T-helper 2 cell treated with Interferon-gamma antibody and Interleukin-4, amounts not matched to agents 5 μg/mL and 100 μg/mL, for 36 hours (primary cell): ENCODE data around the gene SEMA3C.

ENCODE experiments used
- DNase-seq: peaks from one replicate; pipeline ENCODE4 v3.0.0; 2021; ENCODE audit warnings: low spot score
- H3K27ac Mint-ChIP-seq: one replicate; pipeline ENCODE4 v1.8.0; 2021; ENCODE audit warnings: mild to moderate bottlenecking, mixed read lengths
- H3K27me3 Mint-ChIP-seq: one replicate; pipeline ENCODE4 v1.8.0; 2021; ENCODE audit warnings: low read depth, mixed read lengths
- H3K36me3 Mint-ChIP-seq: one replicate; pipeline ENCODE4 v1.8.0; 2021; ENCODE audit warnings: low read depth, mixed read lengths
- H3K4me1 Mint-ChIP-seq: one replicate; pipeline ENCODE4 v1.8.0; 2021; ENCODE audit warnings: low read depth, mixed read lengths
- H3K4me3 Mint-ChIP-seq: one replicate; pipeline ENCODE4 v1.8.0; 2022; ENCODE audit warnings: mild to moderate bottlenecking, moderate library complexity, mixed read lengths
- H3K9me3 Mint-ChIP-seq: one replicate; pipeline ENCODE4 v1.8.0; 2021; ENCODE audit warnings: mixed read lengths

SEMA3C gene

DNA sequence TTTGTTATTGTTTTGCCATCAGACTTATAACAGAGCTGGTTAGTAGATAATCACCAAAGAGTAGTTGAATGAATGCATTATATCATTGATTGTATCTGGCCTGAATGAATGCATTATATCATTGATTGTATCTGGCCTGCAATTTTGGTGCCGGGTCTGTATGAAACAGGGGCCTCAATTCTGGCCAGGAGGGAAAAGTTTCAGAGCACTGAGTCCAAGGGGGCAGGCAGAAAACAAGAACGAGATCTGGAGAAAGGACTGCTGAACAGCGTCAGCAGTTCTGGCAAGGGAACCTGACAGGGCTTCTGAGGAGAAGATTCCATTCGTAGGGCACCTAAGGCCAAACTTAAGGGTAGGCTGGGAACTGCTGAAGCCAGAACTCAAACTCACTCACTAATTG lies 128.0 kb downstream of the SEMA3C start:
- no peak for DNase-seq
- Mint-ChIP-seq H3K4me3 (no peak overlapping the region), H3K4me1 (no peaks in the 10 kb centered on the region), H3K9me3 (no peaks in the 10 kb centered on the region), H3K27ac (no peak overlapping the region), H3K36me3 (no peaks in the 10 kb centered on the region), H3K27me3 (no peaks in the 10 kb centered on the region)

DNA sequence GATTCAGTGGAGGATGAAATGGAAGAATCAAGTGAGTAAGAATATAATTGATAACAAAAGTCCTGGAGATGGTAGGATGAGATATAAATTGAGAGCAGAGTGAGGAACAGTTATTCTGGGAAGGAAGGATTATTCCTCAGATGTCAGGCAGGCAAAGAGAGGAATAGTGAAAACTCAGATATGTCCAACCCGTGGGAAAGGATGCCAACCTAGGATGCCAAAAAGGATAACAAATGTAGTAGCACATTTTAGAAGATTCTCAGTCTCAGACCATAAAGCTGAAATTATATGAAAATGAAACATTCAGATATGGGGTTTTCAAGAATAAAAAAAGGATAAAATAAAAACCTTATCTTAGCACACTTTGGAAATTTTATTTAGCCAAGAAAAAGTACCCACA lies 131.1 kb downstream of the SEMA3C start:
- Mint-ChIP-seq H3K4me3 (no peak overlapping the region), H3K27ac (no peak overlapping the region), H3K27me3 (no peaks in the 10 kb centered on the region), H3K4me1 (no peaks in the 10 kb centered on the region), H3K36me3 (no peaks in the 10 kb centered on the region), H3K9me3 (no peaks in the 10 kb centered on the region)
- DNase-seq = no peak

DNA sequence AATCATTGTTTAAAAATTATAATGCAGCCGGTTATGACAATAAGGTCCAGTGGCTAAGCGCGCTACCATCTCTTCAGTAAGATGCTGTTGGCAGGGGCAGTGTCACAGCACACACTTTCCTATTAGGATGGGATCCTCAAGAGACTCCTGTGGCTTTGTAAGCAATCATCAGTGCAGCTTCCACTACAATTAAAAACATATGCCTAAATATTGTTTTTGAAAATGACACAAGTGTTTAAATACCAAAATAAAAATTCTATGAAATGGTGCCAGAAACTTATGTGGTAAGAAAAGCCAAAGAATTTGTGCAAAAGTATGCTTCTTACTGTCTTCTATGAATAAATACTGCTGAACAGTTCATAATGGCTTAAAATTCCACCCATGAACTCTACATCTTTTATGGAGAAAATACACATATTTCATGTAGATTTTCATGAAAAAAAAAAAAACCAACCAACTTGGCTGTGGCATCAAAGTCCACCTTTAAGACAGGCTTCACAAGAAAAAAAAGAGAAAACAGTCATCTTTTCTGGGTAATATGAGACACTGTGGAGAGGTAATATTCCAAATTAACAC lies 132.8 kb downstream of the SEMA3C start:
- Mint-ChIP-seq H3K9me3 (no peaks in the 10 kb centered on the region), H3K4me1 (no peaks in the 10 kb centered on the region), H3K27me3 (no peaks in the 10 kb centered on the region), H3K27ac (no peak overlapping the region), H3K4me3 (no peak overlapping the region), H3K36me3 (no peaks in the 10 kb centered on the region)
- no peak for DNase-seq

DNA sequence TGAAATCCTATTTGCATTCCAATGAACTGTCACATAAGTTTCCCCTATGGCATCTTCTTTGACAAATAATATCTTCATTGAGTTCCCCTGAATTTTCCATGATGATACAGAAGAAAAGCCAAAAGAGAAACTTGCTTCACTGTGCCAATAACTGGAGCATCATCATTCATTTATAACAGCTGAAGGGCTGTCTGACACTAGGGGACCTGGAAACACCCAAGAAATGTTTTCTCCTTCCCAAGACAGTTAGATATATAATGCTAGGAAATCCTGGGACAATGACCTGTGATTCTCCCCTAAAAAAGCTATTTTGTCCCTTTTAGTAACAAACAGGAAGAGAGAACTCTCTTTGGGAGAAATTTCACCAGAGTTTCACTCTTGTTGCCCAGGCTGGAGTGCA lies 133.6 kb downstream of the SEMA3C start:
- no peak for DNase-seq
- no peaks in the 10 kb centered on the region for H3K36me3 Mint-ChIP-seq
- H3K4me1 Mint-ChIP-seq = no peaks in the 10 kb centered on the region
- no peak overlapping the region for H3K4me3 Mint-ChIP-seq
- H3K27ac Mint-ChIP-seq = no peak overlapping the region
- H3K9me3 Mint-ChIP-seq = no peaks in the 10 kb centered on the region
- H3K27me3 Mint-ChIP-seq = no peaks in the 10 kb centered on the region

DNA sequence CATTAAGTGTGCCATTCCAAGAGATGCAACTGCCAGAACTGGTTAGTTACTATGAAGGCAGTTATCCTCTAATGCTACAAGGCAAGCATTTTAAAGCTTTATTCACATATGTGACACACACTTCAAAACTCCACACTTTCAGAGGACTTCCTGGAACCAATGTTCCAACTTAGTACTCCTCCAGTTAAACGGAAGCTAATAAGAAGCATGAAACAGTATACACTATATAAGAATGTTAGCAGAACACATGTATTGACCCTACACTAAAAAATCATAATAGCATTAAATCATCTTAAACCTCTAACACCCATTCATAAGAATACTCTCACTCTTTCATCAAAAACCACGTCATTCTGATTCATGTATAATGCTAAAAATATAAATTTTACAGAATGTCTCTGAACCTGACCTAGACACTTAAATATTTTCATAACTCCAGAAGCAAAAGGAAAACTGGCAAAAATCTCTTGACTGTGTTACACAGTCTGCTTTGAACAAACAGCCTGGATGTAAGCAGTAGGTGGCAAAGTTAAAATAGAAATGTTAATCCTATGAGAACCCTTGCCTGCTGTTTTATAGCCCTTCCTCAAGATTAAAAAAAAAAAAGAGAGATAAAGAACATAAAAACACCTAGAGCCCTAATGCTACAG lies 135.0 kb downstream of the SEMA3C start:
- DNase-seq = no peak
- no peak overlapping the region for H3K27ac Mint-ChIP-seq

DNA sequence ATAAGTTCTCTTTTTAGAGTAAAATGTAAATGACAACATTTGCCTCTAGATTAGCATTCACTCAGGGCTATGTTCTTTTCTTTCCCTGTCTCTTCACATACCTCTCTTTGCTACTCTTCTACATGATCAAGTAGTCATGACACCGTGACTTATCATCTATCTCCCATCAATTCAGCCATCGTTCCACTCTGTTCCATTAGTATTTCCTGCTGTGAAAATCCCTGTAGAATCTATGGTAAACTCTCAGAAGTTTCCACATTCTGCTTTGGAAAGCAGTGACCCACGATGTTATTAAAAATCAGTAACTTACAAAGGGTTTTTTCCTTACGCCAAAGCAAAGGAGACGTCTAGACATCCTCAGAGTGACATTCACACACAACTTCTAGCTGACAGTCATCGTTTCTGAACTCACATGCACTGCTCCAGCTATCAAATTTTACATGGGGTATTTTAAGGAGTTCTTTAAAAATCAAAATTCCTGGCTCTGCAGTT lies 135.6 kb downstream of the SEMA3C start:
- no peaks in the 10 kb centered on the region for H3K36me3 Mint-ChIP-seq
- H3K27me3 Mint-ChIP-seq = no peaks in the 10 kb centered on the region
- no peaks in the 10 kb centered on the region for H3K4me1 Mint-ChIP-seq
- no peak overlapping the region for H3K27ac Mint-ChIP-seq
- H3K9me3 Mint-ChIP-seq = no peaks in the 10 kb centered on the region
- no peak overlapping the region for H3K4me3 Mint-ChIP-seq
- DNase-seq = no peak

More for the DNA sequence above, 135.0 kb downstream of the SEMA3C start:
- Mint-ChIP-seq H3K27me3 (no peaks in the 10 kb centered on the region), H3K4me1 (no peaks in the 10 kb centered on the region), H3K9me3 (no peaks in the 10 kb centered on the region), H3K4me3 (no peak overlapping the region), H3K36me3 (no peaks in the 10 kb centered on the region)

DNA sequence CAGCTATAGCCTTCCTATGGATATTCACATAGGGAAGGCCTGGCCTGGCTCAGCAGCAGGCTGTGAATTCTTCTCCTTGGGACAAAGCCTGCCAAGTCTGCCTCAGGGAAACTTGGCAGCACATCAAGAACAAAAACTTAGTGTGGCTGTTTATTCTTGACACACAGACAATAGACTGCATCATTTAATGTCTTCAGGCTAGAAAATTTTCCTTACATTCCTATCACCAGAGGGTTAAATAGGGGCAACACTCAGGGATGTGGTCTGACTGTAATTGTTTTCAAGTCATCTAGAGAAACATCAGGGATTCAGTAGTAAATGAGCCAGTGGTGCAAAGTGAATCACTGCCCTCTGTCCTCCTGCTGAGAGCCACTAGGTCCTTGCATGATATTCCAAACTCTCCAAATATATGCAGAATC lies 137.3 kb downstream of the SEMA3C start:
- Mint-ChIP-seq H3K27me3 (no peaks in the 10 kb centered on the region), H3K36me3 (no peaks in the 10 kb centered on the region), H3K9me3 (no peaks in the 10 kb centered on the region), H3K4me3 (no peak overlapping the region), H3K27ac (no peak overlapping the region), H3K4me1 (no peaks in the 10 kb centered on the region)
- DNase-seq = no peak

DNA sequence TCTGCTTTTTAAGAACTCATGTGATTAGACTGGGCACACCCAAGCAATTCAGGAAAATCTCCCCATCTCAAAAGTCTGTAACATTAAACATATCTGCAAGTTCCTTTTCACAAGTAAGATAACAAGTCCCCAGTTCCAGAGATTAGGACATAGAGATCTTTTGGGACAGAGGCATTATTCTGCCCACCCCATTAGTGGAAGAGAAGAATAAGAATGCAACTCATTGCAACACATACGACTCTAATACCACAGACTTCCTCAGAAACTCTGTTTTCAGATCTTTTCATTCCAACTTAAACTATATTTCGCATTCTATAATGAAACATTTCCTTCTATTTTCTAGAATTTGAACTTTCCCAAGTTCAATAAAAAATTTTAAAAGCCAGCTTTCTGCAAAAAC lies 137.7 kb downstream of the SEMA3C start:
- DNase-seq = no peak
- Mint-ChIP-seq H3K9me3 (no peaks in the 10 kb centered on the region), H3K4me3 (no peak overlapping the region), H3K27me3 (no peaks in the 10 kb centered on the region), H3K36me3 (no peaks in the 10 kb centered on the region), H3K27ac (no peak overlapping the region), H3K4me1 (no peaks in the 10 kb centered on the region)

DNA sequence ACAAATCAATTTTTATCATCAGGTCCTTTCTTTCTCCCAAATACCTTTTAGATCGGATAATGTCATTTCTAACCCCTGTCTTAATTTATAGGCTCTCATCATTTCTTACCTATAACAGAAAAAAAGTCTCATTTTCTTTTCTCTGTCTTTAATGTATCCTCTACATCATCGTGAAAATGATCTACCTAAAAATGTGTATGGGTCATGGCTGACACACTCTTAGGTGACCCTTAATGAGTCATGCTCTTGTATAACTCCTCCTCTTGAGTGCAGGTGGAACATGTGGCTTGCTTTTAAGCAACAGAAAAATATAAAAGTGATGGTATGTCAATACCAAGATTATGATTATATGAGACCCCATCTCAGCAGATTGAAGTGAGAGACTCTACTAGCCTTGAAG lies 139.4 kb downstream of the SEMA3C start:
- no peak overlapping the region for H3K27ac Mint-ChIP-seq

DNA sequence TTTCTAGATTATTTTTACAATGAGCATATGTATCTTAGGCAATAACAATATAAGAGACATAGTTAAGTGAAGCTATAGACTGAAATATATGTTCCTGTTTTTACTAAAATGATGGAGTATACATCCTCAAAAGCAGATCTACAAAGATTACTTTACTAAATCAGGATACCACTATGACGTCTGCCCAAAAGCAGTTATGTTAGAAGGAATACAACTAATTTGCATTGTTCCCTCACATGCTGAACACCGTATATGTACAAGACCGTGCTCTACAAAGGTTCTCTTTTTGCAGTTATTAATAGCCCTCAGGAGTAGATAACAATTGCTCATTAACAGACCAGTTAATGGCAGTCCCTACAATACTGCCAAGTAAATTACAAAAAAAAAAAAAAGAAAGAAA lies 143.0 kb downstream of the SEMA3C start:
- H3K27me3 Mint-ChIP-seq = no peaks in the 10 kb centered on the region
- no peak overlapping the region for H3K27ac Mint-ChIP-seq

More for the DNA sequence above, 139.4 kb downstream of the SEMA3C start:
- DNase-seq = no peak
- Mint-ChIP-seq H3K36me3 (no peaks in the 10 kb centered on the region), H3K4me1 (no peaks in the 10 kb centered on the region), H3K4me3 (no peak overlapping the region), H3K27me3 (no peaks in the 10 kb centered on the region), H3K9me3 (no peaks in the 10 kb centered on the region)

DNA sequence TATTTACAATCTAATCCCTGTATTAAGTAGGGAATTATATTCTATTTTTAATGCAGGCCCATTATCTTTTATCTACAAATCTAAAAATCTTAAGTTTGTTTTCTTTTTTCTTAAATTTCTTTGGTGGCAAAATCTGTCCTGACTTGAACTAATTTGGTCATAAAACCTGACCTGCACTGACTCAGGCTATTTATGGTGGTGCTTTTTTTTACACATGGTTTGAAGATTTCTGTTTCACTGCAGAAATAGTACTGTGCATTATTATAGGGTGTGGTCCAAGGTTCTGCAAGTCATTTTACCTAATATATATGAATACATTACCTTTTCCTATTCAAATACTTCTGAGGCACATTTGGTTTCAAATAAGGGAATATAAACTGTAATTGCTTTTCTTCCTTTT lies 143.4 kb downstream of the SEMA3C start:
- no peaks in the 10 kb centered on the region for H3K36me3 Mint-ChIP-seq
- no peak for DNase-seq
- no peaks in the 10 kb centered on the region for H3K4me1 Mint-ChIP-seq
- no peak overlapping the region for H3K27ac Mint-ChIP-seq
- no peaks in the 10 kb centered on the region for H3K27me3 Mint-ChIP-seq
- no peaks in the 10 kb centered on the region for H3K9me3 Mint-ChIP-seq
- H3K4me3 Mint-ChIP-seq = no peak overlapping the region

More for the DNA sequence above, 143.0 kb downstream of the SEMA3C start:
- no peaks in the 10 kb centered on the region for H3K4me1 Mint-ChIP-seq
- DNase-seq = no peak
- H3K36me3 Mint-ChIP-seq = no peaks in the 10 kb centered on the region
- no peaks in the 10 kb centered on the region for H3K9me3 Mint-ChIP-seq
- no peak overlapping the region for H3K4me3 Mint-ChIP-seq

DNA sequence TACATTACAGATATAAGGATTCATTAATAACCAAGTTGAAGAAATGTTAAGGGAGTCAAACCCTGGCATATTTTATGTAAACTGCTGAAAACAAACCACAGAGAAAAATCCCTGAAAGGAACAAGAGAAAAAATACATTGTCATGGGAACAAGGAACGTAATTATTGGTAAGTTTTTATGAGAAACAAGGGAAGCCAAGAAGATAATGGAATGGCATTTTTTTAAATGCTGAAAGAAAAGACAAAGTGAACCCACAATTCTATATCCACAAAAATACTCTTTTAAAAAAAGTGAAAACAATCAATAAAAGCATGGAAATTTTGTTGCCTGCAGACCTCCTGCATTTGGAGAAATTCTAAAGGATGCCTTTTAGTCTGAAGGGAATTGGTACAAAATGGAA lies 144.0 kb downstream of the SEMA3C start:
- DNase-seq = no peak
- no peaks in the 10 kb centered on the region for H3K27me3 Mint-ChIP-seq
- H3K4me3 Mint-ChIP-seq = no peak overlapping the region
- H3K27ac Mint-ChIP-seq = no peak overlapping the region
- H3K4me1 Mint-ChIP-seq = no peaks in the 10 kb centered on the region
- H3K36me3 Mint-ChIP-seq = no peaks in the 10 kb centered on the region
- no peaks in the 10 kb centered on the region for H3K9me3 Mint-ChIP-seq

DNA sequence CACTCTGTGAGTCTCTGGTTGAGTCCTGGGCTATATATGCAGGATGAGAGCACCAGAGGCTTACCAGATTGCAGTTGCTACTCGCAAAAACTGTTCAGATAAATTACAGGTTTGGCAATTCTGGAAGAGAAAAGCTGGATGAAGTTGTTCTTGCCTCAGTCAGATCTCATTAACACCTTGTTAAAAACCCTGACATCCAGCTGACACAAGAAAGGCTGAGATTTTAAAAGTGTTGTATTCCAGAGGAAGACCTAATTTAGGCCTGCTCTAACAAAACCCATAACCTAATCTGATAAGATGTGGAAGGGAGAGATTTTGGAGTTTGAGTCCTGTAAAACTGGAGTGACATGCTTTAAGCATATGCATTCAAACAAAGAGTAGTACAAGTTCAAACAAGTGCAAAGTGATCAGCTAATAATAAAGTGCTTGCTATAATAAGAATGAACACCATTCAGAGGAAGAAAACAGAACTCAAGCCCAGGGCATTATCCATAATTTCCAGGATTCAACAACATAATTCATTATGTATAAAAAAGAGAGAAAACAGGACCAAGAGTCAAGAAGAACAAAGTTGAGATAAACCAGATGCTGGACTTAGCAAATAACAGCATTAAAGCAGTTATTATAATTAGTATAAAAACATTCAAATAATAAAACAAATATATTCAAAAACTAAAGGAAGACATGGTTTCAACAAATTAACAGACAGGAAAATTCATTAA lies 144.9 kb downstream of the SEMA3C start:
- H3K4me1 Mint-ChIP-seq = no peaks in the 10 kb centered on the region
- H3K9me3 Mint-ChIP-seq = no peaks in the 10 kb centered on the region
- no peaks in the 10 kb centered on the region for H3K36me3 Mint-ChIP-seq
- no peak for DNase-seq
- H3K27ac Mint-ChIP-seq = no peak overlapping the region
- no peak overlapping the region for H3K4me3 Mint-ChIP-seq
- H3K27me3 Mint-ChIP-seq = no peaks in the 10 kb centered on the region

DNA sequence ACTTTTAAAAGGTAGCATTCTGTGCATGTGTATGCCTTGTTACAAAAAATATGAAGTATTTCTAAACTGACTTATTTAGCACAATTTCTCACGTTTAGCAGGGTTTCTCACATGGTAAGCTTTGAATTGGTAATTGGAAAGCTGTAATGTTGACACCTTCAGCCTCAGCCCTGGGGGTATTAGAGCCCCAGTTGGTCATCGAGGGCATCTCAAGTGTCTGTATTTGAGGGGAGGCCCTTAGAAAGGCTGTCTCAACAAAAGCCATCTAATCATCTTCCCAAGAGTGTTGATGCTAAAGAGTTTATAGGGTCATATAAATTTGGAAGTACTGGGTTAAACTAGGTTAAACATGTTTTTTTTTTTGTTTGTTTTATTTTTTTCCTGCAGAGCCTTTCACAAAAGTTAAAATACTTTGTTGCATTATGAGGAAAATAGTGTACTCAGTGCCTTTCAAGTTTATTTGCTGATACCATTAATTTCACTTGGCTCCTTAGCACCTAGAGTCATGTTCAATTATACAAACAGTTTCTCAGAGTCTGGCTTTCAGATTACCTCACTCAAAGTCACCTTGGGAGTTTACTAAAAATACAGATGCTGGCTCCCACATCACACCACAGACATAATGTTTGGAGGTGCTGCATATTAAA lies 146.4 kb downstream of the SEMA3C start:
- Mint-ChIP-seq H3K27me3 (no peaks in the 10 kb centered on the region), H3K4me1 (no peaks in the 10 kb centered on the region), H3K27ac (no peak overlapping the region), H3K9me3 (no peaks in the 10 kb centered on the region), H3K4me3 (no peak overlapping the region), H3K36me3 (no peaks in the 10 kb centered on the region)
- DNase-seq = no peak
